Body of pancreas (tissue), 4 donors: Measurements from ENCODE around the gene CARD19.

ENCODE experiments used
- CTCF ChIP-seq, 7 experiments: fragments of 450-650 bp in 4 of 7; fragments of 200-600 bp in 3 of 7; sonication (generic) in 3 of 7; IDR thresholded peaks; one replicate each; pipeline ENCODE4 v1.5.1; 2016 to 2019; ENCODE audit warnings: antibody characterized with exemption in 7 of 7
- POLR2A ChIP-seq, 3 donors: fragments of 450-650 bp; IDR thresholded peaks; one replicate each; pipeline ENCODE4 v1.6.1; 2016; ENCODE audit warnings: antibody characterized with exemption in 3 of 3, mild to moderate bottlenecking in 2 of 3

- TF ChIP-seq CTCF (IDR thresholded peaks at IDR 0.05) (no peak), POLR2A (IDR thresholded peaks at IDR 0.05) (no peak)
These were observed 23.1 kb downstream of the CARD19 start for GRCh38 chr9:93118863-93119702.
